Suppressor macrophage treated with lipopolysaccharide for 1 hour (primary cell): ENCODE data around the gene SLC16A2.

ENCODE experiments used
- DNase-seq, 3 donors: peaks; one replicate each; pipeline ENCODE4 v3.0.0-alpha.2; 2020 to 2022

Gene SLC16A2

GRCh38 chrX:74421036-74421739 is at the start of gene SLC16A2:
SLC16A2 (plus strand) TSS chrX:74421493; CDS start chrX:74421638, 145 bp downstream.
- DNase-seq: peak; percentile 12 to 32 (median 19)

GRCh38 chrX:74372272-74372671 is 49.0 kb upstream of the SLC16A2 start:
- no peak for DNase-seq

- DNase-seq: no peak
Observed at GRCh38 chrX:74377282-74377681, 44.0 kb upstream of the SLC16A2 start.

GRCh38 chrX:74382613-74383012 is 38.7 kb upstream of the SLC16A2 start:
- DNase-seq: peak; percentile 85 to 89 (median 88)

GRCh38 chrX:74383611-74384010 is 37.7 kb upstream of the SLC16A2 start:
- peak; percentile 31 to 48 (median 35) for DNase-seq

GRCh38 chrX:74389016-74389722 is 32.1 kb upstream of the SLC16A2 start:
- no peak for DNase-seq

- no peak for DNase-seq
Observed at GRCh38 chrX:74395556-74395955, 25.7 kb upstream of the SLC16A2 start.

GRCh38 chrX:74405973-74406489 is 15.3 kb upstream of the SLC16A2 start:
- no peak for DNase-seq

GRCh38 chrX:74408304-74408703 is 13.0 kb upstream of the SLC16A2 start:
- DNase-seq: no peak

GRCh38 chrX:74419864-74420195 is 1.5 kb upstream of the SLC16A2 start:
- DNase-seq: no peak

GRCh38 chrX:74420196-74421035 is 877 bp upstream of the SLC16A2 start:
- peak in 2 of 3 donors; percentile 18 to 23 for DNase-seq

GRCh38 chrX:74421740-74422352 is 553 bp downstream of the SLC16A2 start:
- DNase-seq: no peak

- DNase-seq: peak in 2 of 3 donors; percentile 25 to 41
Observed at GRCh38 chrX:74422576-74423288, 1.4 kb downstream of the SLC16A2 start.

- DNase-seq: no peak
Observed at GRCh38 chrX:74423289-74423998, 2.2 kb downstream of the SLC16A2 start.

- DNase-seq: no peak
Observed at GRCh38 chrX:74426071-74426470, 4.8 kb downstream of the SLC16A2 start.

- no peak for DNase-seq
Observed at GRCh38 chrX:74426615-74427014, 5.3 kb downstream of the SLC16A2 start.

- no peak for DNase-seq
Observed at GRCh38 chrX:74431797-74432196, 10.5 kb downstream of the SLC16A2 start.

- DNase-seq: no peak
Observed at GRCh38 chrX:74434336-74434735, 13.0 kb downstream of the SLC16A2 start.

GRCh38 chrX:74437530-74437929 is 16.2 kb downstream of the SLC16A2 start:
- no peak for DNase-seq

- DNase-seq: no peak
Observed at GRCh38 chrX:74438764-74439163, 17.5 kb downstream of the SLC16A2 start.

GRCh38 chrX:74445099-74445498 is 23.8 kb downstream of the SLC16A2 start:
- no peak for DNase-seq
